GM12873 (cell line): ENCODE measurements around the gene NR3C1.

ENCODE experiments used
- TF ChIP-seq, protein P1 (sequence below): IDR thresholded peaks from 2 replicates; pipeline ENCODE4 v1.5.1; 2012; ENCODE audit warnings: low read depth, mild to moderate bottlenecking, moderate library complexity, low read length, control low read depth; ENCODE audit not compliant: insufficient read depth; ENCODE audit errors: missing control alignments

Gene NR3C1

GRCh38 chr5:143258559-143259253 is 144.8 kb downstream of the NR3C1 start:
- TF ChIP-seq, protein P1, sequence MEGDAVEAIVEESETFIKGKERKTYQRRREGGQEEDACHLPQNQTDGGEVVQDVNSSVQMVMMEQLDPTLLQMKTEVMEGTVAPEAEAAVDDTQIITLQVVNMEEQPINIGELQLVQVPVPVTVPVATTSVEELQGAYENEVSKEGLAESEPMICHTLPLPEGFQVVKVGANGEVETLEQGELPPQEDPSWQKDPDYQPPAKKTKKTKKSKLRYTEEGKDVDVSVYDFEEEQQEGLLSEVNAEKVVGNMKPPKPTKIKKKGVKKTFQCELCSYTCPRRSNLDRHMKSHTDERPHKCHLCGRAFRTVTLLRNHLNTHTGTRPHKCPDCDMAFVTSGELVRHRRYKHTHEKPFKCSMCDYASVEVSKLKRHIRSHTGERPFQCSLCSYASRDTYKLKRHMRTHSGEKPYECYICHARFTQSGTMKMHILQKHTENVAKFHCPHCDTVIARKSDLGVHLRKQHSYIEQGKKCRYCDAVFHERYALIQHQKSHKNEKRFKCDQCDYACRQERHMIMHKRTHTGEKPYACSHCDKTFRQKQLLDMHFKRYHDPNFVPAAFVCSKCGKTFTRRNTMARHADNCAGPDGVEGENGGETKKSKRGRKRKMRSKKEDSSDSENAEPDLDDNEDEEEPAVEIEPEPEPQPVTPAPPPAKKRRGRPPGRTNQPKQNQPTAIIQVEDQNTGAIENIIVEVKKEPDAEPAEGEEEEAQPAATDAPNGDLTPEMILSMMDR = no peak

GRCh38 chr5:143254819-143255218 is 148.7 kb downstream of the NR3C1 start:
- TF ChIP-seq, protein P1 = no peak

DNA sequence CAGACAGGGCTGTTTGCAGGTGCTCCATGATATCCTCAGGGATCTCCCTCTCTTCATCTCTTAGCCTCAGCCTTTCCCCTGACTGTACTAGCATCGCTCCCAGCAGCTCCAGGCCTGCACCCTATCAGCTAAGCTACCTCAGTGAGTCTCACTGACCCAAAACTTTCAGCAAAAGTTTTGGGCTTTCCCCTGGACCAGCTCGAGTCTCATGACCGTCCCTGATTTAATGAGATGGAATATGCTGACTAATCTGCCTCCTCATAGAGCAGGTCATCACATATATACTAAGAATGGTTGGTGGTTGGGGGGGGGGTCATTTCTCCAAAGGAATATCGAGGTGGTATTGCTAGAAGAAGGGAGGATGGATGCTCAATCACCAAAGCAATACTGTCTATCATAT is 151.5 kb downstream of the NR3C1 start:
- TF ChIP-seq, protein P1 = no peak

- TF ChIP-seq, protein P1 = no peak
Observed at GRCh38 chr5:143251190-143251589, 152.3 kb downstream of the NR3C1 start.

DNA sequence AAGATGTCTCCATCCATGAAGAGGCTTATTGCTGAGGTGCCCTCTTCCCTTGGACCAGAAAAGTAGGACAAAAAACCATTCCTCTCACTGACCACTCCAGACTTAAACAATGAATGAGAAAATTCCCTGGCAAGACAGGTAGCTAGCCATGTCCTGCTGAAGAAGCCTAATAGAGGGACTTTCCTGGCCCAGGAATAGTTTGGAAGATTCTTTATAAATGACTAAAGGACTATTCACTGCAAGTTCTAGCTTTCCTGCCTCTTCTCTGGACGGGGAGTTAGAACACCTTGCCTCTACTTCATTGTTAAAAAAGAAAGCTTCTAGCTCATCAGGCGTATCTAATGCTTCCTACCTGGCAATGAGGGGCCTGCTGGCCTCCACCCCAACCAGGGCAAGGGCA is 153.6 kb downstream of the NR3C1 start:
- TF ChIP-seq, protein P1 = no peak

GRCh38 chr5:143248822-143249579 is 154.5 kb downstream of the NR3C1 start:
- TF ChIP-seq, protein P1 = no peak

GRCh38 chr5:143248391-143248790 is 155.1 kb downstream of the NR3C1 start:
- TF ChIP-seq, protein P1 = no peak
